Activated CD4-positive, alpha-beta memory T cell treated with anti-CD3 and anti-CD28 coated beads, Interleukin-2, amount 10 ng/mL, durations not matched to agents 7 days and 5 days (primary cell): ENCODE results near the gene NFIA. TPM values are rescaled to one million over a fixed set of nuclear protein-coding genes. Genes with fewer than 3 reads are reported as not detected.

Experiments used
- CTCF ChIA-PET: fragments of 350-600 bp; sonication (Branson Sonifier 250); formaldehyde crosslinking; loops from one replicate; lab custom pipeline; 2021; ENCODE audit warnings: antibody characterized with exemption, inconsistent platforms; lab: Charles Lee
- POLR2A ChIA-PET: fragments of 350-600 bp; sonication (Branson Sonifier 250); formaldehyde crosslinking; loops from one replicate; lab custom pipeline; 2021; ENCODE audit warnings: antibody characterized with exemption; lab: Charles Lee
- DNase-seq: peaks from one replicate; pipeline ENCODE4 v3.0.0-alpha.2; 2020
- H3K27ac Mint-ChIP-seq: one replicate; pipeline ENCODE4 v1.8.0; 2021; ENCODE audit warnings: mild to moderate bottlenecking, mixed read lengths
- H3K27me3 Mint-ChIP-seq: one replicate; pipeline ENCODE4 v1.8.0; 2021; ENCODE audit warnings: mixed read lengths
- H3K36me3 Mint-ChIP-seq: one replicate; pipeline ENCODE4 v1.8.0; 2021; ENCODE audit warnings: low read depth, mixed read lengths
- H3K4me1 Mint-ChIP-seq: one replicate; pipeline ENCODE4 v1.8.0; 2021; ENCODE audit warnings: mixed read lengths
- H3K4me3 Mint-ChIP-seq: one replicate; pipeline ENCODE4 v1.8.0; 2021; ENCODE audit warnings: mild to moderate bottlenecking, mixed read lengths
- H3K9me3 Mint-ChIP-seq: one replicate; pipeline ENCODE4 v1.8.0; 2021; ENCODE audit warnings: mixed read lengths
- total RNA-seq, 2 experiments: library from RNA; stranded (reverse); gene quantifications; one replicate each; pipeline ENCODE4 v1.2.3, GENCODE V29; 2021

Gene NFIA
- total RNA-seq, 2 experiments from 2014 or later, result 2.4 to 3.0 TPM

DNA sequence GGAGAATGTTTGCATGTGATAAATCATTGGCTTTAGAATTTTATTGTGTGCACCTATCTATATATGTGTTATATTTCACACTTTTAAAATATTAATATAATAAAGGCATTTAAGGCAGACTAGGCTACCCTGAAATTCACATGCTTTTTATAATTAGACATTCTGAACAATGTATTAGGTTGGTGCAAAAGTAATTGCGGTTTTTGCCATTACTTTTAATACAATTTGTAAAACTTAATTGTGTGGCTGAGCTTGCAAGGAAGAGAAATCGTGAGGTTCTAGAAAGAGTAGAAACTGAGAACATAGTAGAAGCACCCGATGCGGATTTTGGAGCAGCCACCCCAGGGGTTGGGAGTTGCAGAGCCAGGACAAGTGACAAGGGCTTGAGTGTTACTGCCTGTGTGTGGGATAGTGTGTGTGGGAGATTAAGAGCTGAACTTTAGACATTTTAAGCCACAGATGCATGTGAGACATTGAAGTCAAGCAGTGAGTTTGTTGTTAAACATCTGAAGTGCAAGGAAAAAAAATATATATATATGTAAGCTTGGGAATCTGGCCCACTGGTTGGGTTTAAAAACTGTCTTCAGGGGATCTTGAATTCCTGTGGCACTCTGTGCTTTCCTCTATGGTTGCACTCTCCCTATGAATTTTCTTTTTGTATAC, 398.0 kb downstream of the NFIA start:
- Mint-ChIP-seq H3K9me3 (no peaks in the 10 kb centered on the region), H3K27ac (no peak overlapping the region), H3K4me1 (no peaks in the 10 kb centered on the region), H3K4me3 (no peak overlapping the region), H3K36me3 (no peaks in the 10 kb centered on the region), H3K27me3 (peaks cover 30% of the 10 kb centered on the region)
- POLR2A ChIA-PET, result no interaction called here
- CTCF ChIA-PET, result no interaction called here
- DNase-seq, result no peak

GRCh38 chr1:61481315-61481715, 399.0 kb downstream of the NFIA start:
- POLR2A ChIA-PET, result no interaction called here
- no peaks in the 10 kb centered on the region for H3K4me1 Mint-ChIP-seq
- no peak overlapping the region for H3K27ac Mint-ChIP-seq
- DNase-seq, result no peak
- H3K9me3 Mint-ChIP-seq, result no peaks in the 10 kb centered on the region
- CTCF ChIA-PET, result no interaction called here
- H3K27me3 Mint-ChIP-seq, result peaks cover 27% of the 10 kb centered on the region
- no peaks in the 10 kb centered on the region for H3K36me3 Mint-ChIP-seq
- H3K4me3 Mint-ChIP-seq, result no peak overlapping the region

DNA sequence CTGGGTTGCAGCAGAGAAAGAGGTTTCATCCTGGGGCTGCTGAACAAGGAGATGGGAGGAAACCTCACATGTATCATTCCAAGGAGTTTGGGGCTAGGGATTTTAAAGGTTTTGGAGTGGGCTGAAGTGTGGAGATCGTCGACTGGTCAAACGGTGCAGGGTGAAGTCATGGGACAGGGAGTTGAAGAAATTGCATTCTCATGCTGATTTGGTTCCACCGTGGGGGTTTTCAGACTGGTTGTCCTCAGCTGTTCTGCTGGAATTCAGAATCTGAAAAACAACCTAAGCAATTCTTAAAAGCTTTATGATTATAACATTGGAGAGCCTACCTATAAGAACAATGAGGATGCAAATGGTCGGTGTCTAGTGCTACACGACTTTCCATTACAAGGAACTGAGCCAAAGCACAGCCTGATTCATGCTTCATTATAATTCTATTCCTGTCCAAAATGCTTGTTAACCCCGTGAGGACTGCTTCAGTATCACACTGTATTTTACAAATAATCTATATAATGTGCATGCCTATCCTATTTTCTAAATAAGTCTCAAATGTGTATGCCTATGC, 399.9 kb downstream of the NFIA start:
- POLR2A ChIA-PET, result no interaction called here
- no peak for DNase-seq
- no peaks in the 10 kb centered on the region for H3K4me1 Mint-ChIP-seq
- no peak overlapping the region for H3K27ac Mint-ChIP-seq
- no peak overlapping the region for H3K4me3 Mint-ChIP-seq
- H3K27me3 Mint-ChIP-seq, result peaks cover 27% of the 10 kb centered on the region
- CTCF ChIA-PET, result no interaction called here
- H3K9me3 Mint-ChIP-seq, result no peaks in the 10 kb centered on the region
- no peaks in the 10 kb centered on the region for H3K36me3 Mint-ChIP-seq

DNA sequence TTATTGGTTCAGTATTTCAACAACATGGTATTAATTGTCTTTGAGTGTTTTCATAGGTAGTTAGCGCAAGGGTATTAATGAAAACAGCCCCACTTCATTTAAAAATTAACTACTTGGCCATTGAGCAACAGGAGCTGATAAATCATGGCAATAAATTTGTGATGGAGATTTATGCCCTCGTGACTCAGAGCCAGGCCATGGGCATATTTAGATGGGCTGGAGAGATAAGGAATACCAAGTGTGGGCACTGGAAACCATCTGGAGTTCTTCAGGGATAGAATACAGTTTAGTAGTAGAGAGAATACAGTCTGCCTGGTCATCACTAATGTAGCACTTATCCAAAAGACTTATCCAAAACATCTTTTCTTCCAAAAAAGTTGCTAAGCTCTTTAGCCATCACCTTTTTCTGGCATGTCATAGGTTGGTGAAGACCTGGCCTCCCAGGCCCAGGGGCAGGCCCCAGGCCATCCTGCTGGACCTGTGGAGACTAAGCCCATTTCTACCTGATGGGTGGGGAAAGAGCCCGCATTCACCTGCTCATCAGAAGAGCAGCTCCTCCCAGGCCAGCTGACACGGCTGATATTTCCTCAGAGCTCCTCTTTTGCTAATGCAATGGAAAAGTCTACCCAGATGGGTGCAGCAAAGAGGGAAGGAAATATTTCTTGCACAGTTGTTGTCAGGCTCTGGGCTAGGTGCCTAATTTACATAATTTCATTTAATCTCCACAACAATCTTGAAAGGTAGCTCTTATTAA, 404.6 kb downstream of the NFIA start:
- ChIA-PET CTCF (interaction anchor here (0.6 to 0.8 kb wide), 2 partner anchors 437 to 478 kb away, joined by 3 read pairs; no protein-coding TSS in a partner anchor), POLR2A (no interaction called here)
- Mint-ChIP-seq H3K27me3 (peaks cover 12% of the 10 kb centered on the region), H3K27ac (no peak overlapping the region), H3K4me1 (no peaks in the 10 kb centered on the region), H3K9me3 (no peaks in the 10 kb centered on the region), H3K36me3 (no peaks in the 10 kb centered on the region), H3K4me3 (no peak overlapping the region)
- DNase-seq, result no peak

GRCh38 chr1:61487801-61488200, 405.4 kb downstream of the NFIA start:
- Mint-ChIP-seq H3K27ac (no peak overlapping the region), H3K9me3 (no peaks in the 10 kb centered on the region), H3K4me3 (no peak overlapping the region), H3K36me3 (no peaks in the 10 kb centered on the region), H3K27me3 (peaks cover 8% of the 10 kb centered on the region), H3K4me1 (no peaks in the 10 kb centered on the region)
- DNase-seq, result no peak
- POLR2A ChIA-PET, result no interaction called here
- CTCF ChIA-PET, result no interaction called here

DNA sequence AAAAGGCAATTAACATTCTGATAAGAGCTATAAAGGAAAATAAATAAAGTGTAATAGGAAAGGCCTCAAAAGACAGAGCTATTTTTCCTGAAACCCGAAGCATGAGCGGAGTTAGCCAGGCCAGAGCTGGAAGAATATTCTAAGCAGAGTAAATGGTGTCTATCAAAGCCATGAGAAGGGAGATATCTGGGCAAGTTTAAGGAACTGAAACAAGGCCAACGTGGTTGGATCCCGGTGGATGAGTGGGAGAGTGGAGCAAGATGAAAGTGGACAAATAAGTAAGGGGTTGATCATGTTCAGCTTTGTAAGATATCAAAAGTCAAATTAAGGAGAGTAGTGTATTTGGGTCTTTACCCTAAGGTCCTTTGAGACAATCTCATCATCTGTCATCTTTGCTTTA, 408.6 kb downstream of the NFIA start:
- H3K27ac Mint-ChIP-seq, result no peak overlapping the region
- DNase-seq, result no peak
- no peaks in the 10 kb centered on the region for H3K4me1 Mint-ChIP-seq
- peaks cover 6% of the 10 kb centered on the region for H3K27me3 Mint-ChIP-seq
- CTCF ChIA-PET, result no interaction called here
- H3K4me3 Mint-ChIP-seq, result no peak overlapping the region
- H3K36me3 Mint-ChIP-seq, result no peaks in the 10 kb centered on the region
- no peaks in the 10 kb centered on the region for H3K9me3 Mint-ChIP-seq
- POLR2A ChIA-PET, result no interaction called here

DNA sequence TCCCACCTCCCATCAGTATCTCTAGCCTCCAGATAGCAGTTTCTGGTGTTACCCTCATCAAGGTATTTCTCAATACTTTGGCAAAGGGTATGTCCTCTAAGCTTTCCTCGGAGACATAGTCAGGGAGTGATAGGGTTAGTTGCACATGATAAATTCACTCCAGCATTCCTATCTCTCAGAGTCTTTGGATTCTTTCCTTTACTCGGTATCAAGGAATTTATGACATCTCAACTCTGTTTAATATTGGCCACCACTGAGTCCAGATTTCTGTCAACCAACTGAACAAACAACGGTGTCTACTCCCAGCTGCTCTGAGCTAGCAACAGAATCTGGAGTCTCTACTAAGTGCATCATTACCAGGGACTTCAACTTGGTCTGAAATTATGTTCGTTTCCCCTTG, 409.1 kb downstream of the NFIA start:
- ChIA-PET CTCF (no interaction called here), POLR2A (no interaction called here)
- DNase-seq, result no peak
- Mint-ChIP-seq H3K4me1 (no peaks in the 10 kb centered on the region), H3K27ac (no peak overlapping the region), H3K27me3 (peaks cover 6% of the 10 kb centered on the region), H3K36me3 (no peaks in the 10 kb centered on the region), H3K4me3 (no peak overlapping the region), H3K9me3 (no peaks in the 10 kb centered on the region)

- ChIA-PET CTCF (no interaction called here), POLR2A (no interaction called here)
Observed at GRCh38 chr1:61494000-61494399, 411.6 kb downstream of the NFIA start.

GRCh38 chr1:61496501-61496900, 414.1 kb downstream of the NFIA start:
- Mint-ChIP-seq H3K36me3 (no peaks in the 10 kb centered on the region), H3K27me3 (peaks cover 17% of the 10 kb centered on the region), H3K27ac (no peak overlapping the region), H3K4me1 (no peaks in the 10 kb centered on the region), H3K9me3 (no peaks in the 10 kb centered on the region), H3K4me3 (no peak overlapping the region)
- ChIA-PET POLR2A (no interaction called here), CTCF (interaction anchor here (0.6 kb wide), 1 partner anchor 45 kb away, joined by 3 read pairs; no protein-coding TSS in a partner anchor)
- no peak for DNase-seq

More at GRCh38 chr1:61494000-61494399, 411.6 kb downstream of the NFIA start:
- no peak overlapping the region for H3K27ac Mint-ChIP-seq
- peaks cover 11% of the 10 kb centered on the region for H3K27me3 Mint-ChIP-seq
- H3K9me3 Mint-ChIP-seq, result no peaks in the 10 kb centered on the region
- no peak overlapping the region for H3K4me3 Mint-ChIP-seq
- DNase-seq, result no peak
- no peaks in the 10 kb centered on the region for H3K36me3 Mint-ChIP-seq
- H3K4me1 Mint-ChIP-seq, result no peaks in the 10 kb centered on the region

- ChIA-PET POLR2A (no interaction called here), CTCF (no interaction called here)
- Mint-ChIP-seq H3K27ac (no peak overlapping the region), H3K4me1 (no peaks in the 10 kb centered on the region), H3K36me3 (no peaks in the 10 kb centered on the region), H3K4me3 (no peak overlapping the region), H3K9me3 (no peaks in the 10 kb centered on the region), H3K27me3 (peaks cover 17% of the 10 kb centered on the region)
- no peak for DNase-seq
Observed at GRCh38 chr1:61497013-61497412, 414.7 kb downstream of the NFIA start.

- Mint-ChIP-seq H3K4me1 (no peaks in the 10 kb centered on the region), H3K36me3 (no peaks in the 10 kb centered on the region), H3K27me3 (peaks cover 15% of the 10 kb centered on the region), H3K4me3 (no peak overlapping the region), H3K9me3 (no peaks in the 10 kb centered on the region), H3K27ac (no peak overlapping the region)
- ChIA-PET CTCF (no interaction called here), POLR2A (no interaction called here)
- DNase-seq, result no peak
Observed at GRCh38 chr1:61498342-61498741, 416.0 kb downstream of the NFIA start.

DNA sequence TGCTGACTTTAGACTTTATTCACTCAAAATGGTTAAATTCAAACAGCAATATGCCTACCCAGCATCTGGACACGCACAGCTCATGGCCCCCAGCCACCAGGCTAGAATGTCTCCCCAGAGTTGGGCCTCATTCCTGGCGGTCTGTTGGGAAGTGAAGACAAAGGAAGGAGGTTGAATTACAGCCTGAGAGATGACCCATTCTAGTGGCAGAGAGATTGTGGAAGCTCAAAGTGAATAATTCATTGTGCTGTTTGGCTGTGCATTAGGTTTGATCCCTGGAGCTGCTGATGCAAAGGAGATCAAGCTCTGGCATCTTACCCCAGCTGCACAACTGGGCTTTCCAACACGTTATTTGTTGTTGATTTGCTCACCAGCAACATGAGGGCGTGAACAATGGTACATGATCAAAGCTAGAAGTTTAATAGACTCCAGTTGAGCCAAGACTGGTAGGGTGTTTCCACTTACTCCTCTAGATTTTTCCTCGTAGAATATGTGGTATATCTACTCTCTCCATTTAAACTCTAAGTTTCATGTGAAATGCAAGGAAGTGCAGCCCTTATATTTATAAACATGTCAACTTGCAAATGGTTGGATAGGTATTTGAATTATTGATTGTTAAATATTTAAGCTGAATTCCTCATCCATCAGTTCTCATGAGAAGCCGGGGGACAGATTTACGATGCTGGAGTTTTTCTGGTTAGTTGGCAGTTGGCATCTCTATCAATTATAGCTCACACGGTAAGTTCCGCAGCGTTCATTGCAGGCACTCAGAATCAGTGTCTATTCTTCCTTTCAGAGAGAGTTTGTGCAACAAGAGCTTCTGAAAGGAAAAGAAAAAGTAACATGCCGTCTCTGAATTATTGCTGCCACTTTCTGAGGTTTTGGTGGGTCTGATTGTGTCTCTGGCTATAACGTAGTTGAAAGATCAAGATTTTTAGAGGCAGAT, 419.9 kb downstream of the NFIA start:
- no peaks in the 10 kb centered on the region for H3K36me3 Mint-ChIP-seq
- no peak for DNase-seq
- no peak overlapping the region for H3K27ac Mint-ChIP-seq
- ChIA-PET POLR2A (no interaction called here), CTCF (no interaction called here)
- H3K9me3 Mint-ChIP-seq, result no peaks in the 10 kb centered on the region
- peaks cover 16% of the 10 kb centered on the region for H3K27me3 Mint-ChIP-seq
- no peaks in the 10 kb centered on the region for H3K4me1 Mint-ChIP-seq
- H3K4me3 Mint-ChIP-seq, result no peak overlapping the region

GRCh38 chr1:61504305-61504704, 421.9 kb downstream of the NFIA start:
- Mint-ChIP-seq H3K36me3 (no peaks in the 10 kb centered on the region), H3K27ac (no peak overlapping the region), H3K9me3 (no peaks in the 10 kb centered on the region), H3K4me3 (no peak overlapping the region), H3K27me3 (peaks cover 10% of the 10 kb centered on the region), H3K4me1 (no peaks in the 10 kb centered on the region)
- ChIA-PET POLR2A (no interaction called here), CTCF (no interaction called here)
- DNase-seq, result no peak
